DMS114 treated with DMSO at 0.1 percent for 48 hours (cell line): ENCODE data around the gene TPRG1L.
A peak's percentile ranks its signal among the peaks of the same experiment; 100 is the strongest.
"Not testable (repeated sequence)": the region's sequence is repeated elsewhere in the genome, so short reads cannot be mapped to it uniquely, and the experiment has no call there.

Experiments used
- DNase-seq: peaks from one replicate; lab custom pipeline; 2025; ENCODE audit not compliant: unreplicated experiment; lab: John Stamatoyannopoulos, UW

TPRG1L gene

DNA sequence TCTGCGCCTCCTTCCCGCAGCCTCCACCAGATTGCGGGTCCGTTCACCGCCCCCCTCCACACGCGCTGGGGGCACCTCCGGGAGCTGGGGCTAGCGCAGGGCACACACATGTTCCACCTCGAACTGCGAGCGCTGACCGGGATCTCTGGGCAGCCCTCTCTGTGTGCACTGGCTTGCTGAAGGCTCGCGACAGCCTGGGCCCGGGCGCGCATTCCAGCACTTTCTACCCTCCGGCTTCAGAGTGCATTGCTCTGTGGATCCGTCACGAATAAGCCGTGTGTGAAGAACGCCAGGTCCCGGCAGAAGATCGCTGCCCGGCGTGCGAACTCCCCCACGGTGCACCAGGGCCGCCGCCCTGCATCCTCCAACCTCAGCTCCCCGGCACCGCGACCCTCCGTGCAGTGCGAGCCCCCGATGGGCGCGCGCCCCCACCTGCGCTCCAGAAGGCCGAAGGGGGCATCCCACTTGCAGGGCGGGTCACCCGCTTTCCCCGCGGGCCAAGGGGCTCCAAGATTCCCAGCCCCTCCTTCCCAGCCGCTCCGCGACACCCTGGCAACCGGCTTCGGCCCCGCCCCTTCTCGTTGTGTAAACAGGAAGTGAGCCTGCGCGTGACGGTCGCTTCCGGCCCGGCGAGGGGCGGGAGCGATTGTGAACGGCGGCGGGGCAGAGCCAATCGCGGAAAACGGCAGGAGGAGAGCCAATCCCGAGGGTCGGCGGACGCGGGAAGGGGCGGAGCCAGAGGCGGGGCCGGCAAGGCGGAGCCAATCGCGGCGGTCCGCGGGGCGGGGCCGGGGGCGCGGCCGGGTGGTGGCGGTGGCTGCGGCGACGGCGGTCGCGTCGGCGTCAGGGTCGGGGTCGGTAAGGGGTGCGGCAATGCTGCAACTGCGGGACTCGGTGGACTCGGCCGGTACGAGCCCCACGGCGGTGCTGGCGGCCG, at the start of gene TPRG1L:
TPRG1L (plus strand) TSS at position 816 of the 937 bp plus-strand sequence; CDS start at position 874, 58 bp downstream.
- peak; percentile 90 for DNase-seq

DNA sequence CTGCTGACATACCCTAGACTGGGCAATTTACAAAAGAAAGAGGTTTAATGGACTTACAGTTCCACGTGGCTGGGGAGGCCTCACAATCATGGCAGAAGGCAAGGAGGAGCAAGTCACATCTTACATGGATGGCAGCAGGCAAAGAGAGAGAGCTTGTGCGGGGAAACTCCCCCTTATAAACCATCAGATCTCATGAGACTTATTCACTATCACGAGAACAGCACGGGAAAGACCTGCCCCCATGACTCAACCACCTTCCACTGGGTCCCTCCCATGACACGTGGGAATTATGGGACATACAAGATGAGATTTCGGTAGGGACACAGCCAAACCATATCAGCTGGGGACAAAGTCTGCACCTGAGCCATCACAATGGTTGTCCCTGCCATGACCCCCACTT, 49.3 kb upstream of the TPRG1L start:
- not testable (repeated sequence) for DNase-seq

DNA sequence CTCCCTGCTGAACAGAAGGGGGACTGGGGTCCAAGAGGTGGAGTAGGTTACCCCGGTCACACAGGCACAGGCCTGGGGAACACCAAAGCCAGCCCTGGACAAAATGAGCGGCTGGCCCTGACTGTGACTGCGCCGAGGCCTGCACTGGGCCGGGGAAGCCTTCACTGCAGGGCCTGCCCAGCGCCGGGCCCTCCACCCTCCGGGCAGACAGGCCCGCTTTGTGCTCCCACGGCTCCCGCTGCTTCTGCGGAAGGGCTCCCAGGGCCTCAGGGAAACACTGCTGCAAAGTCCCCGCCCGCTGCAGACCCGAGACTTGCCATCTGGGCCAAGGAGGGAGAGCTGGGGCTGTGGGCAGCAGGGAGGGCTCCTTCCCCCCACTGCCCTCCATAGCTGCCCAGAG, 48.8 kb upstream of the TPRG1L start:
- no peak for DNase-seq

DNA sequence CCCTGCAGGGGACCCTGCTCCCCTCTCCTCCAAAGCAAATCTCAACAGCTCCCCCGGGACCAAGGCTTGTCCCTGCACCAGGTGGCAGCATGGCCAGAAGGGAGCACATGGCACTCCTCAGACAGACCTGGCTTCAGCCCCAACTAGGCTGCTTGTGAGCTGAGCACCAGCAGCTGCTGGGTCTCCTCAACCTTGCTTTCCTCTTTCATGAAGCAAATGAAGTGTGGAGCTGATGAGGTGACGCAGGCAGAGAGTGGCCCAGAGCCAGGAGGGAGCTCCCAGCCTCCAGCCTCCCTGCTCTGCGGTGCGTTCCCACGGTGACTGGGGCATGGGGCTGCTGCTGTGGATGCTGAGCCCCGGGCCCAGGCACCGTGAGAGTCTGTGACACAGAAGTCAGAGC, 47.5 kb upstream of the TPRG1L start:
- no peak for DNase-seq

DNA sequence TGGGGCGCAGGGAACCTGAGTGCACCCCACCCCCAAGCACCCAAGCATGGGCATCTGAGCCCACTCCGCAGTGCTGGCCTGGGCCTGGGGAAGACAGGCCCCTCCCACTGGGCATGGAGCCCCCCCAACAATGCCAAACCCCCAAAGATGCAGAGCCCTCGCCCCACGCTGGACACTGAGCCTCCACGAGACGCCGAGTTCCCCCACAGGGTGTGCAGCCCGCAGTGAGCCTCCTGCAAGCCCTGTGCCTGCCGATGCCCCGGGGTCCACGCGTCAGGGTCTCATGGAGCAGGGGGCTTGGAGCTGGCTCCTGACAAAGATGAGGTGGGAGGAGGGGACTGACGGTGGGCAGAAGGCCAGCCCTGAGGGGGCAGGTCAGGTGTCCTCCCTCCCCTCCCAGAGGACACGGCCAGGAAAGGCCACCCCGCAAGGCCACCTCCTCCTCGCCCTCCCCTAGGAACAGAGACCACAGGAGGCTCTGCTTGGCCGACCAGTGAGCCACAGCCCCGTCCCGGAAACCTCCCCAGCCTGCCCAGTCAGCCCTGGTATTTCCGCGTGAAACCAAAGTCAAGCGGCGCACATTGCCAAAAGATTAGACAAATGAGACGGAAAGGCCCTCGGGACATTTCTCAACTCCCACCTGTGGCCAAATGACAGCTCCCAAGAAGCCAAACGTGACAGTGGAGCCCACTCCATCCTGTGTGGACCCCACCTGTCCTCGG, 46.9 kb upstream of the TPRG1L start:
- DNase-seq = no peak

DNA sequence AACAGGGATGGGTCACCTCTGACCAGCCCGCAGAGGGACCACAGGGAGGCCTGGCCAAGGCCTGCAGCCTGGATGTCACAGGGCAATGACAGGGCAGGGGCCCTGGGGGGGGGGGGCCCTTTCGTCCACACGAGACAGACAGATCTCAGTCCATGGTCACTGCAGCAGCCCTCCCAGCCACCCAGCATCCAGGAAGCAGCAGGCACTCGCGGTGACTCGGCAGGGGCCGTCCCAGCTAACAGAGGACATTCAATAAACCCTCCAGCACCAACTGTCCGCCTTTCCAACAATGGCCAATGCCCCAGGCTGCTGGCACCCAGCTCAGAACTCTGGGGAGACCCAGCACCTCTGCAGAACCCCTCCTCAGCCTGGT, 46.4 kb upstream of the TPRG1L start:
- no peak for DNase-seq

DNA sequence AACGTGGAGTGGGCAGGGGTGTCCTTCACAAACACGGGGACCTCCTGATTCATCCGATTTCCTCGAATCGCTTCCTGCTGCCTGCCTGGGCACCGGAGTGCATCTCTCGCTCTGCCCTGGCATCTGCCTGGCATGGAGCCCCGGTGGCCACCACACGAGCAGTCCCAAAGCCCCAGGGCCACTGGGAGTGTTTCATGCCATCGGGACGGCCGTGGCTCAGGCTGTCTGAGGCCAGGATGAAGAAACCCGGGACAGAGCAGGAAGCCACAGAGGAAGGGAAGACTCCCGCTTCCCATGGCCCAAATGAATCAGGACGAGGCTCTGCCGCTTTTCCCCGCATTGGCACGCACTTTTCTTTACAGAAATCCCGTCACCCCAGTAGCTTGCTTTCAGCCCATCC, 45.9 kb upstream of the TPRG1L start:
- DNase-seq = no peak

DNA sequence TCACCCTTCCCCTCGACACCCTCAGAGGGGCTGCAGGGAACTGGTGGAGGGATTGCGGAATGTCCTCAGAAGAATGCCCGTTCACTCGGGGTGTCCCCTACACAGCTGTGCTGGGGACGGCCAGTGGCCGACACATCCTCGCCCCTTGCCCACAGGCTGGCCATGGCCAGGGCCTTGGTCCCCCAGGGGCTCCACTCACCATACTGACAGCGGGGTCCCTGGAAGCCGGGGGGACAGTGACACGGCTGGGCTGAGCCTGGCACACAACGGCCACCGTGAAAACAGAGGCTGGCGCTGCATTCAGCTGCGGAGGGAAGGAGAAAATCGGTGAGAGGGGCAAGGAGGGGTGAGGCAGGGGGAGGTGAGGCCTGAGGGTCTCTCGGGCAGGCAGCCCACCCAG, 45.2 kb upstream of the TPRG1L start:
- no peak for DNase-seq

DNA sequence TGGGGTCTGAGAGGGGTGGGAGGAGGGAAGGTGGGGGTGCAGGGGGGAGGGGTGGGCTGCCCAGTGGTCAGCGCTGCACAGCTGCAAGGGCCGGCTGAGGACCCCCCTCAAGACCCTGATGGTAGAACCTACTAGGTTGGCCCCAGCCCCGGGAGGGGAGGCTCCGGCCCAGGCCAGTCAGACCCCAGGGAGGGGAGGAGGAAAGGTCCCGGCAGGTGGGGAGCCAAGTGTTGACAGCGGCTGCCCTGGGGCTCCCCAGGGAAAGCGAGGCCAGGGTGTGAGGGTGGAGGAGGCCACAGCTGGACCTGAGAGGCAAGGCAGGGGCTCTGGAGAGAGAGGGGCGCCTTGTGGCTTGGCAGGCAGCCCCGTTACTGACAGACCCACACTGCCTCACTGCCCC, 44.6 kb upstream of the TPRG1L start:
- no peak for DNase-seq

DNA sequence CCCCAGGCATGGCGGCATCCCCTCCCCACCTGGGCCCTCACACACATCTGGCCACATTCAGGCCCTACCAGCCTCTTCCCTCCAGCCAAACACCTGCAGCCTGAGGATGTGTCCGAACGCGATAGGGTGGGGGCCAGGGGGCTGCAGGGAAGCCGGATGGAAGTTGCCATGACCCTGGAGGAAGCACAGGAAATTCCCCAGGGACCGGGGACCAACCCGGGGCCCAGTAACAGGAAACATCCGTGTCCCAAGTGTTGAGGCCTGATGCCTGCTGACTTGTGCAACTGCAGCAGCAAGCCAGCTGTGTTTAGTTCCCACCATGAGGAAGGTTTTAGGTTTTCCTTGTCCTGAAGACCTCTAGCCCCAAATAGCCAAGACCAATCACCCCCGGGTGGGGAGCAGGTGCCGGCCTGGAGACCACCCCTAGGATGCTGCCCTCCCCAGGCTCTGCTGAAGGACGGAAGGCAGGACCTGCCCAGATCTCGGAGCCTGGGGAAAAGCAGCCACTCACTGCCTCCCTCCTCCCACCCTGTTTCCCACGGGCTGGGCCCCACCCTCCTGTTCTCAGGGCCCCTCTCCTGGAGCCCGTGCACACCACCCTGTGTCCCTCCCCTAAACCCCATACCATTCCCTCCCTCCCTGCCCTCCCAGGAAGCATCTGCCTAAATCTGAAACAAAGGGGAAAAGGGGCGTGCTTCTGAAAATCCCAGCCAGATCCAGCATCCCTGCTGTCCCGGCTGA, 43.3 kb upstream of the TPRG1L start:
- DNase-seq = no peak

DNA sequence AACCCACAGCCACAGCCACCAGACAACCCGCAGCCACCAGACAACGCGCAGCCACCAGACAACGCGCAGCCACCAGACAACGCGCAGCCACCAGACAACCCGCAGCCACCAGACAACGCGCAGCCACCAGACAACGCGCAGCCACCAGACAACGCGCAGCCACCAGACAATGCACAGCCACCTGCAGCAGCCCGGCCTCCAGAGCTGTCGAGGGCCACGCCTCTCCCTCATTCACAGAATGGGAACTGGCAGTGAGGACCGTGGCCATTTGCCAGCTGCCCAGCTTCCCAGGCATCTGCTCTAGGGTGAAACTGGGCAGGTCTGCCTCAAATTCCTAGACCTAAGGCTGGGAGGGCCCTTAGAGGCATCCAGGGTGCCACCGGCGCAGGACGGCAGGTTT, 41.1 kb upstream of the TPRG1L start:
- DNase-seq = not testable (repeated sequence)

DNA sequence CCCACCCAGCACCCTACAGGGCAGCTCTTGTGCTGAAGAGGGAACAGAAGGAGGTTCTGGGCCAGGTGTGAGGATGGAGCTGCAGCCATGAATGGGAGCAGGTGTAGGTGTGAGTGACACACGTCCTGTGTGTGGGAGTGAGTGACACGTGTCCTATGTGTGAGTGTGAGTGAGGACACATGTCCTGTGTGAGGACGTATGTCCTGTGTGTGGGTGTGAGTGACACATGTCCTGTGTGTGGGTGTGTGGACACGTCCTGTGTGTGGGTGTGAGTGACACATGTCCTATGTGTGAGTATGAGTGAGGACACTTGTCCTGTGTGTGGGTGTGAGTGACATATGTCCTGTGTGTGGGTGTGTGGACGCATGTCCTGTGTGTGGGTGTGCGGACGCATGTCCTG, 39.9 kb upstream of the TPRG1L start:
- no peak for DNase-seq

DNA sequence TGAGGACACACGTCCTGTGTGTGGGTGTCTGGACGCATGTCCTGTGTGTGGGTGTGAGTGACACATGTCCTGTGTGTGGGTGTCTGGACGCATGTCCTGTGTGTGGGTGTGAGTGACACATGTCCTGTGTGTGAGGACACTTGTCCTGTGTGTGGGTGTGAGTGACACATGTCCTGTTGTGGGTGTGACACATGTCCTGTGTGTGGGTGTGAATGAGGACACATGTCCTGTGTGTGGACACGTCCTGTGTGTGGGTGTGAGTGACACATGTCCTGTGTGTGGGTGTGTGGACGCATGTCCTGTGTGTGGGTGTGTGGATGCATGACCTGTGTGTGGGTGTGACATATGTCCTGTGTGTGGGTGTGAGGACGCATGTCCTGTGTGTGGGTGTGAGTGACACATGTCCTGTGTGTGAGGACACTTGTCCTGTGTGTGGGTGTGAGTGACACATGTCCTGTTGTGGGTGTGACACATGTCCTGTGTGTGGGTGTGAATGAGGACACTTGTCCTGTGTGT, 39.4 kb upstream of the TPRG1L start:
- DNase-seq = not testable (repeated sequence)

DNA sequence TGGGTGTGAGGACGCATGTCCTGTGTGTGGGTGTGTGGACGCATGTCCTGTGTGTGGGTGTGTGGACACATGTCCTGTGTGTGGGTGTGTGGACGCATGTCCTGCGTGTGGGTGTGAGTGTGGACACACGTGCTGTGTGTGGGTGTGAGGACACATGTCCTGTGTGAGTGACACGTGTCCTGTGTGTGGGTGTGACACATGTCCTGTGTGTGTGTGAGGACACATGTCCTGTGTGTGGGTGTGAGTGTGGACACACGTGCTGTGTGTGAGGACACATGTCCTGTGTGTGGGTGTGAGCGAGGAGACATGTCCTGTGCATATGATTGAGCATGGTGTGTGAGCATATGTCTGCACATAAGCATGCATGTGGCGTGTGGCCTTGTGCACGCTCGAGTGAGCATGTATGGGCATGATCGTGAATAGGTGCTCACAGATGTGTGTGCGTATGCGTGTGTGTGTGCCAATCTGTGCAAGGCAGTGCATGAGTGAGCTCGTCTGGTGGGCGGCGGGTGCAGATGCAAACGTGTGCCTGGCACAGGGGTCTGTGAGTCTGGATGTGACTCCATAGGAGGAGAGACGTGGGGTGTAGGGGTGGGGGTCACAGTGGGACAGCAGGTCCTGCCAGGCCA, 38.8 kb upstream of the TPRG1L start:
- no peak for DNase-seq

DNA sequence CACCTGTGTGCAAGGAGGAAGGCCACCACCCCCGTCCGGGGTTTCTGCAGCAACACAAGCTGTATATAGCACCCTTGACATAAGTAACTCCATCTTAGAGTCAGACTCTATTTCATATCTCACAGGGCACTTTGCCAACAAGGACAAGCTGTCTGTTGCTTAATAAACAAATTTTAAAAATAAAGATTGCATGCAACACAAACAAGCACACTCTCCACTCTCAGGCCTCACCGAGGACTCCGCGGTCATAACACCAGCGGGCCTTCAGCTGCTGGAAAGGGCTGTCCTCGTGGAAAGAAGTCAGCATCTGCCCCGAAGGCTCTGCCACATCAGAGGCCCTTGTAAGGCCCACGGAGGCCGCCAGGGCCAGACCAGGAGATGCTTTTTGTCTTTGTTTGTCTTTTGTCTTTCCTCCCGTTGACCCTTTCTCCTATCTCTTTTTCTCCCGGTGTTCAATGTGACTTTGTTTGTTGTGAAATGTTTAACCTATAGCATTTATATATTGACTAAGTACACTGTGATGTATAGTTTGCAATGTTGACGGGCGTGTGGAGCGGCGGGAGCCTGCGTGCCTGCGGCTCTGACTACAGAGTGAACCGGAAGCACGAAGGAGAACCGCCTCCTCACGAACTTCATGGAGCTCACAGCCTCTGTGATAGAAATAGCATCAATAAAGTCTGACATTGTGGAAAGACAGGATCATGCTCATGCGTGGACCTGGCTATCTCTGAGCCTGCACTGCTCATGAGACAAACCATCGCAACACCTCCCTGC, 37.6 kb upstream of the TPRG1L start:
- no peak for DNase-seq

DNA sequence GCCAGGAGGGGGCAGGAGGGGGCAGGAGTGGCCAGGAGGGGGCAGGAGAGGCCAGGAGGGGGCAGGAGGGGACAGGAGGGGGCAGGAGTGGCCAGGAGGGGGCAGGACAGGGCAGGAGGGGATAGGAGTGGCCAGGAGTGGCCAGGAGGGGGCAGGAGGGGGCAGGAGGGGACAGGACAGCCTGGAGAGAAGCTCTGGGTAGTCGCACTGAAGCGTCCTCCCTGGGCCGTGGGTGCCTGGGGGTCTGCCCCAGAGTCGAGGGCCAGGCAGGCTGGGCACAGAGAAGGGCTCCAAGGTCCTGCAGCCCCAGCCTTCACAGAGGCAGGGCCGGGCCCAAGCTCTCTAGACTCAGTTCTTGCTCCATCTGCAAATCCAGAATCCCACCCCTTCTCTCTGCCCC, 36.4 kb upstream of the TPRG1L start:
- DNase-seq = no peak

DNA sequence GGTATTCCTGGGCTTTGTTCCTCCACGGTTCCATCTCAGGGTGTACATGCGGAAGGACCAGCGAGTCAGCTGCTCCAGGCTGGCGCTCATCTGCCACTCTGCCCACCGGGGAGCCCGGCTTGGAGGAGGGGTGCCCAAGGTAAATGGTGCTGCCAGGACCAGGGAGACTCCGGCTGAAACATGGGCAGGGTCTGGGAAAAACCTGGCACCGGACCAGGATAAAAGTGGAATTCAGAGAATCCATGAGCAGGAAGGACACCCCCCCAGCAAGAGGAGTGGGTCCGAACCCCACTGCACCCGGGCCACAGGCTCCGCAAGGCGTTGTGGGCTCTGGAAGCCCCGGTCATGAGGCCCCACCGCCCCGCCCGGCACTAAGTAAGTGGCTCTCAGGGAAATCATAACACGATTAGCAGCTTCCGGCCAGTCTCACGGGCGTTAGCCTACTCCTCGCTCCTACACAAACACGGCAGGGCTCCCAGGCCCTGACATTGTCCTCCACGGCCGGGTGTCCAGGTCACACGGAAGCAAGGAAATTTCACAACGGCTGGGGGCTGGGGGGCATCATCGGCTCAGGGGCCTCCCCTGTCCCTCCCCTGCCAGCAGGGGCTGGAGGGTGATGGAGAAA, 34.6 kb upstream of the TPRG1L start:
- DNase-seq = no peak

DNA sequence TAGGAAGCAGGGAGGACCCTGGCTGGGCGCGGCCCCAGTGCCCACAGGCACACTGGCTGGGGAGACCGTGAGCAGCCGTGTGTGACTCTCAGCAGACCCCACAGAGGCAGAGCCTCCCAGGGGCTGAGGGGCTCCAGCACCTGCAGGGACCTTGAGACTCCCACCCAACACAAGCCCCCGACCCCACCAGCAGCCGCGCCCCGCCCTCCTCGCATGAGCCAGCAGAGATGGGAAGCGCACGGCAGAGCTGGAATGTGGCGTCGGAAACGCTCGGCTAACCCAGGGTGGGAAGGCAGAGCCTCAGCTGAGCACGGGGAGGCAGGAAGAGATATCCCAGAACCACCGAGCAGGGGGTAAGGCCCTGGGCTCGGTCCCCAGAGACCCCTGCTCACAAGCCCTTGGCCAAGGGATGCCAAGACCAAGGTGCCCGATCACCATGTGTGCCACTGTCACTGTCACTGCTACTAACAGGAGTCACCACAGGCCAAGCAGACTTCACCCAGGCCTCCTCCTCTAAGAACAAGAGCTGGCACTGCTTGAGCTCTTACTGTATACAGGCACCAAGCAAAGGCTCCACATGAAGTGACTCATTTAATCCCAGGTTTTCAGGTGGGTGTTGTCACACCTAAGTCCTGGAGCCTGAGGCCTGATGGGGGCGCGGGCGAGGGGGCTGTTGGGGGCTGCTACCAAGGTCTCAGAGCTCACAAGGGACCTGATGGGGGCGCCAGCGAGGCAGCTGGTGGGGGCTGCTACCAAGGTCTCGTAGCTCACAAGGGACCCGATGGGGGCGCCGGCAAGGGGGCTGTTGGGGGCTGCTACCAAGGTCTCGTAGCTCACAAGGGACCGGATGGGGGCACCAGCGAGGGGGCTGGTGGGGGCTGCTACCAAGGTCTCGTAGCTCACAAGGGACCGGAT, 33.6 kb upstream of the TPRG1L start:
- DNase-seq = no peak

DNA sequence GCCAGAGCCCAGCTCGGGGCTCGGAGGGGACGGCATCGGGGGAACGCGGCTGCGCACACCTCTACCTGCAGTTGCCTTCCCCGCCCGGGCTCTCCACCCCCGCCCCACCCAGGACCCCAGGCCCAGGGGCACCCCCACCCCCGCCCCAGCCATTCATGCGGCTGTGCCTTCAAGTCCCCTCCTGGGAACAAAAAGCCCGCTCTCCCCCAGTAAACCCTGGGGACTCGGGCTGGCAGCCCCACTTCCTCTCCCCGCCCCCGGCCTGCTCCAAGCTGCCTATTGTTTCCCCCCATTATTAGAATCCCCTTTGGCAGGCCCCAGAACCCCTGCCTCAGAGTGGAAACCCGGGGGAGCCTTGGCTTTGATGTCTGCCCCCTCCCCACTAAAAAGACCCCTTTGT, 31.5 kb upstream of the TPRG1L start:
- DNase-seq = no peak
